Measurements from ENCODE around the gene PNRC1.

Gene PNRC1

GRCh38 chr6:89134723-89135122, 54.2 kb downstream of the PNRC1 start:
- Histone ChIP-seq H3K9me3 (ENCODE audit: insufficient read depth, low read depth, low read length) (no peaks in the 10 kb centered on the region), H3K4me3 (ENCODE audit: low read length, poor library complexity, severe bottlenecking) (no peak overlapping the region), H3K79me2 (ENCODE audit: insufficient read depth, low read length) (no peaks in the 10 kb centered on the region), H3K9me2 (replicated peaks; ENCODE audit: low read depth, low read length) (no peaks in the 10 kb centered on the region), H2AFZ (ENCODE audit: low read length) (no peak overlapping the region), H3K36me3 (ENCODE audit: insufficient read depth, low read length) (no peaks in the 10 kb centered on the region), H3F3A (ENCODE audit: low read depth) (no peaks in the 10 kb centered on the region), H3K4me2 (ENCODE audit: low read depth, low read length, poor library complexity, severe bottlenecking) (no peak overlapping the region), H3K27me3 (ENCODE audit: insufficient read depth, low read length, poor library complexity, severe bottlenecking) (no peaks in the 10 kb centered on the region), H3K4me1 (ENCODE audit: insufficient read depth, low read length, poor library complexity, severe bottlenecking) (no peaks in the 10 kb centered on the region), H3K9ac (ENCODE audit: low read depth, low read length, poor library complexity, severe bottlenecking) (no peak overlapping the region), H4K20me1 (ENCODE audit: insufficient read depth, low read length, poor library complexity, severe bottlenecking) (no peaks in the 10 kb centered on the region)
- TF ChIP-seq EZH2phosphoT487 (IDR thresholded peaks at IDR 0.05; ENCODE audit: borderline replicate concordance), result no peak
